Measurements from ENCODE around the gene POLN. TPM values are rescaled to one million over a fixed set of nuclear protein-coding genes. Genes with fewer than 3 reads are reported as not detected.

Gene POLN
- polyA plus RNA-seq, 1 donor (not counting 4 experiments of a cell fraction or from before 2014, with no cell fraction given), result 1.3 TPM

DNA sequence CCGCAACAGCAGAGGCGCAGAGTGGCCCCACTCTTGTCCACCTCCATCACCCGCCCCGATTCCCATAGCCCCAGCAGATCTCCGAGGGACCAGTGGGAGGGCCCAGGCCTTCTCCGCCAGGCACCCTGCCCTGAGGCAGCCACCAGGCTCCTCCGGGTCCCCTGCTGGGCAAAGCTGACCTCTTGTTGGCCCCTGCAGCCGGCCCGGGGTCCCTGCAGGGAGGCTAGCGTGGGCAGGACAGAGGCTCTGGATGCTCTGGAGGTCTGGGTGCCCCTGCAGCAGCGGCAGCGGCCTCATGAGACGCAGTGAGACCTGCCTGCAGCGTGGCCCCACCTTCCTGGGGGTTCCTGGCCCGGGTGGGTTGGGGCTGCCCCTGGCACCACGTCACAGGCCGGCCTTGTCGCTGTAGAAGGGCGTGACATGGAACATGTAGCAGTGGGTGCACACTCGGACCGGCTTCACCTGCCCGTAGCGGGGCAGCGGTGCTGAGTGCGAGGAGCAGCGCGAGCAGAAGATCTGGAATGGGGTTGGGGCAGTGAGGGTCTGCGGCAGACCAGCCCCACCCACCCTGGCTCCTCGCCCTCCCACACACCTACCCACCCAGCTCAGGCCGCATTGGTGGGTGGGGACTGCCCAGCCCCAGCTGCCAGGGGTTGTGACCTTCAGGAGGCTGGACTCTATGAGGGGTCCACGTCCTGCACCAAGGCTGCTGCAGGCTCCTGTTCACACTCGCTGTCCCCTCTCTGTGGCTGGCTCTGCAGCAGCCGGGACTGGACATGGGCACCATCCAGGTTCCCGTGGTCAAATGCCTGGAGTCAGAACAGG lies 28.6 kb upstream of the POLN start:
- no peaks in the 10 kb centered on the region for H3K9me1 ChIP-seq (ENCODE audit: control insufficient read depth, extremely low read depth, insufficient read depth, low read length)
- no peaks in the 10 kb centered on the region for H3K9me3 ChIP-seq (ENCODE audit: control insufficient read depth, low read depth, low read length)
- H2AFZ ChIP-seq (ENCODE audit: control insufficient read depth, low read length), result no peak overlapping the region
- FAIRE-seq (no peak), DNase-seq (ENCODE audit: low read depth, low spot score) (no peak)
- H3K36me3 ChIP-seq (ENCODE audit: control insufficient read depth in 2 of 2, extremely low read depth in 1 of 2, insufficient read depth in 2 of 2, low read length in 2 of 2), result no peaks in the 10 kb centered on the region
- H3K27me3 ChIP-seq (ENCODE audit: control insufficient read depth, extremely low read depth, insufficient read depth, low read length), result no peaks in the 10 kb centered on the region
- dilution Hi-C loops (cut with MboI; ENCODE audit: extremely low pct_ligation_motif_present, low sequenced_read_pairs), result no loop called here
- H3K4me2 ChIP-seq (ENCODE audit: control insufficient read depth, extremely low read depth, insufficient read depth, low read depth, low read length), result no peak overlapping the region
- no peaks in the 10 kb centered on the region for H3K79me2 ChIP-seq (ENCODE audit: control insufficient read depth, insufficient read depth, low read length)
- TF ChIP-seq EZH2 (IDR thresholded peaks at IDR 0.05; ENCODE audit: low read length), result no peak
- TF ChIP-seq, protein P1, sequence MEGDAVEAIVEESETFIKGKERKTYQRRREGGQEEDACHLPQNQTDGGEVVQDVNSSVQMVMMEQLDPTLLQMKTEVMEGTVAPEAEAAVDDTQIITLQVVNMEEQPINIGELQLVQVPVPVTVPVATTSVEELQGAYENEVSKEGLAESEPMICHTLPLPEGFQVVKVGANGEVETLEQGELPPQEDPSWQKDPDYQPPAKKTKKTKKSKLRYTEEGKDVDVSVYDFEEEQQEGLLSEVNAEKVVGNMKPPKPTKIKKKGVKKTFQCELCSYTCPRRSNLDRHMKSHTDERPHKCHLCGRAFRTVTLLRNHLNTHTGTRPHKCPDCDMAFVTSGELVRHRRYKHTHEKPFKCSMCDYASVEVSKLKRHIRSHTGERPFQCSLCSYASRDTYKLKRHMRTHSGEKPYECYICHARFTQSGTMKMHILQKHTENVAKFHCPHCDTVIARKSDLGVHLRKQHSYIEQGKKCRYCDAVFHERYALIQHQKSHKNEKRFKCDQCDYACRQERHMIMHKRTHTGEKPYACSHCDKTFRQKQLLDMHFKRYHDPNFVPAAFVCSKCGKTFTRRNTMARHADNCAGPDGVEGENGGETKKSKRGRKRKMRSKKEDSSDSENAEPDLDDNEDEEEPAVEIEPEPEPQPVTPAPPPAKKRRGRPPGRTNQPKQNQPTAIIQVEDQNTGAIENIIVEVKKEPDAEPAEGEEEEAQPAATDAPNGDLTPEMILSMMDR (optimal IDR thresholded peaks at IDR 0.05 in 1 of 3, IDR thresholded peaks at IDR 0.05 in 1 of 3, conservative IDR thresholded peaks at IDR 0.05 in 1 of 3; ENCODE audit: extremely low read depth in 1 of 3, insufficient read depth in 2 of 3, low read length in 3 of 3), result no peak
- H3K4me1 ChIP-seq (ENCODE audit: control insufficient read depth, extremely low read depth, insufficient read depth, low read length), result no peaks in the 10 kb centered on the region
- no peak overlapping the region for H3K9ac ChIP-seq (ENCODE audit: control insufficient read depth, extremely low read depth, insufficient read depth, low read length)
- H3K4me3 ChIP-seq (ENCODE audit: control insufficient read depth in 2 of 3, extremely low read depth in 1 of 3, insufficient read depth in 2 of 3, low read depth in 1 of 3, low read length in 3 of 3), result no peak overlapping the region
- H3K27ac ChIP-seq (ENCODE audit: control insufficient read depth, insufficient read depth, low read length), result no peak overlapping the region
- no peaks in the 10 kb centered on the region for H4K20me1 ChIP-seq (ENCODE audit: control insufficient read depth, extremely low read depth, insufficient read depth, low read length)

DNA sequence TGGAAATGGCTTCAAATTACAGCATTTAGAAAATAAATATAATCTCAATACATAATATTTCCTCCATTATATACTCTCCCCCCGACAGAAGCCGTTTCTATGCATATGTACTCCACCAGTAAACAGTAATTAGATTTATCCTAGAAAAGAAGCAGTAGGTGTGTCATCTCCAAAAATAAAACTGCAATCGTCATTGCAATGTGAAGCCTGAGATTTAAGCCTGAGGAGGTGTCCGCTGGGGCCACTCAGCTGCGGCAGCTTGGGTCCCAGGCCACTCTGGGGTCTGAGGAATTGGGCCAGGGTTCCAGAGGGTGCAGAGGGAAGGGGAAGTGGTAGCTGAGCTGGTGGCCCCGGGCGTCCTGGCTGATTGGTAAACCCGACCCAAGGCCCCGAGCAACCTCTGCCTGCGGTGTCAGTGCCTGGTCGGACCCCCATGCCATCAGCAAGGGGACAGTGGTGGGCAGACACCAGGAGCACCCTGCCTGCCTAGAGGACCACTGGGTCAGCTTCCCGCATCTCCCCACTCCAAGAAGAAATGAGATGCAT lies 27.8 kb upstream of the POLN start:
- FAIRE-seq (no peak), DNase-seq (ENCODE audit: low read depth, low spot score) (no peak)
- Histone ChIP-seq H2AFZ (ENCODE audit: control insufficient read depth, low read length) (no peak overlapping the region), H3K9me1 (ENCODE audit: control insufficient read depth, extremely low read depth, insufficient read depth, low read length) (no peaks in the 10 kb centered on the region), H4K20me1 (ENCODE audit: control insufficient read depth, extremely low read depth, insufficient read depth, low read length) (no peaks in the 10 kb centered on the region), H3K9ac (ENCODE audit: control insufficient read depth, extremely low read depth, insufficient read depth, low read length) (no peak overlapping the region), H3K79me2 (ENCODE audit: control insufficient read depth, insufficient read depth, low read length) (no peaks in the 10 kb centered on the region), H3K27me3 (ENCODE audit: control insufficient read depth, extremely low read depth, insufficient read depth, low read length) (no peaks in the 10 kb centered on the region), H3K4me2 (ENCODE audit: control insufficient read depth, extremely low read depth, insufficient read depth, low read depth, low read length) (no peak overlapping the region), H3K27ac (ENCODE audit: control insufficient read depth, insufficient read depth, low read length) (no peak overlapping the region), H3K9me3 (ENCODE audit: control insufficient read depth, low read depth, low read length) (no peaks in the 10 kb centered on the region), H3K36me3 (ENCODE audit: control insufficient read depth in 2 of 2, extremely low read depth in 1 of 2, insufficient read depth in 2 of 2, low read length in 2 of 2) (no peaks in the 10 kb centered on the region), H3K4me1 (ENCODE audit: control insufficient read depth, extremely low read depth, insufficient read depth, low read length) (no peaks in the 10 kb centered on the region), H3K4me3 (ENCODE audit: control insufficient read depth in 2 of 3, extremely low read depth in 1 of 3, insufficient read depth in 2 of 3, low read depth in 1 of 3, low read length in 3 of 3) (no peak overlapping the region)
- TF ChIP-seq, protein P1 (optimal IDR thresholded peaks at IDR 0.05 in 1 of 3, IDR thresholded peaks at IDR 0.05 in 1 of 3, conservative IDR thresholded peaks at IDR 0.05 in 1 of 3; ENCODE audit: extremely low read depth in 1 of 3, insufficient read depth in 2 of 3, low read length in 3 of 3), result no peak
- TF ChIP-seq EZH2 (IDR thresholded peaks at IDR 0.05; ENCODE audit: low read length), result no peak
- dilution Hi-C loops (cut with MboI; ENCODE audit: extremely low pct_ligation_motif_present, low sequenced_read_pairs), result no loop called here

Measured in keratinocyte (primary cell).